ENCODE measurements around the gene LRIF1.

LRIF1 gene

DNA sequence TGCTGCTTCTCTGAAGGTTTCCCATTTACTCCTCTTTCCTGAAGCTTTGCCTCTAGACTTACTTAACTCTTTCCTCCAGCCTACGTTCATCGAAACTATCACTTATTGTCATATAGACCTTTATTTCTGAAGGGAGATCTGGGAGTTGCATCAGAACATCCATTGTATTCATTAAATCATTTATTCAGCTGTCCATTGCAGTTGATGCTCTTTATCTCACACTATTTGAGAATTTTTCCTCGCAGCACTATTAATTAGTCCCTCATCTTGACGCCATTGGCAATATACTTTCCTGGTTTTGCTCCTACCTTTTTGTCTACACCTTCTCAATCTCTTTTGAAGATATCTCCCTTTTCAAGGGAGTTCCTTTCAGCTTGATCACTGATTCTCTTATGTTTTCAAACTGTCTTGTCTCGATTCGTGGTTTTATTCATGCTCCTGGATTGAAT, 757 bp upstream of the LRIF1 start:
- Histone ChIP-seq H3K4me3 (ENCODE audit: control insufficient read depth in 1 of 7, extremely low read depth in 1 of 7, insufficient read depth in 4 of 7, low read depth in 2 of 7, low read length in 6 of 7) (peak overlapping the region in 6 of 7 experiments; percentile 68 to 92 (median 80)), H3K27ac (ENCODE audit: insufficient read depth in 1 of 2, low read depth in 1 of 2, low read length in 2 of 2, poor library complexity in 1 of 2, severe bottlenecking in 2 of 2) (peak overlapping the region; percentile 50 to 87), H3K27me3 (replicated peaks in 2 of 5; ENCODE audit: control insufficient read depth in 4 of 5, insufficient read depth in 5 of 5, low read length in 4 of 5) (peaks cover 0 to 9% (median 6%) of the 10 kb centered on the region in 5 experiments), H3K9me3 (ENCODE audit: control extremely low read depth in 1 of 5, control insufficient read depth in 4 of 5, insufficient read depth in 2 of 5, low read depth in 1 of 5, low read length in 4 of 5) (peaks cover 9 to 42% (median 14%) of the 10 kb centered on the region in 5 experiments), H3K36me3 (ENCODE audit: control insufficient read depth in 4 of 4, insufficient read depth in 4 of 4, low read length in 3 of 4) (peaks cover 0 to 9% (median 7%) of the 10 kb centered on the region in 4 experiments), H3K4me1 (ENCODE audit: control extremely low read depth in 1 of 4, control insufficient read depth in 4 of 4, insufficient read depth in 4 of 4, low read length in 3 of 4) (peaks cover 7 to 16% (median 10%) of the 10 kb centered on the region in 4 experiments)
- CTCF ChIA-PET: interaction anchor here (0.7 to 1.3 kb wide), 3 partner anchors 16 to 177 kb away, joined by 3 read pairs; no protein-coding TSS in a partner anchor
- DNase-seq: no peak
- POLR2A ChIA-PET: interaction anchor here (0.6 kb wide), 1 partner anchor 651 kb away, joined by 3 read pairs; no protein-coding TSS in a partner anchor
- WGBS (ENCODE audit: insufficient coverage): 56% methylated on average over 2 of the region's 6 CpGs

DNA sequence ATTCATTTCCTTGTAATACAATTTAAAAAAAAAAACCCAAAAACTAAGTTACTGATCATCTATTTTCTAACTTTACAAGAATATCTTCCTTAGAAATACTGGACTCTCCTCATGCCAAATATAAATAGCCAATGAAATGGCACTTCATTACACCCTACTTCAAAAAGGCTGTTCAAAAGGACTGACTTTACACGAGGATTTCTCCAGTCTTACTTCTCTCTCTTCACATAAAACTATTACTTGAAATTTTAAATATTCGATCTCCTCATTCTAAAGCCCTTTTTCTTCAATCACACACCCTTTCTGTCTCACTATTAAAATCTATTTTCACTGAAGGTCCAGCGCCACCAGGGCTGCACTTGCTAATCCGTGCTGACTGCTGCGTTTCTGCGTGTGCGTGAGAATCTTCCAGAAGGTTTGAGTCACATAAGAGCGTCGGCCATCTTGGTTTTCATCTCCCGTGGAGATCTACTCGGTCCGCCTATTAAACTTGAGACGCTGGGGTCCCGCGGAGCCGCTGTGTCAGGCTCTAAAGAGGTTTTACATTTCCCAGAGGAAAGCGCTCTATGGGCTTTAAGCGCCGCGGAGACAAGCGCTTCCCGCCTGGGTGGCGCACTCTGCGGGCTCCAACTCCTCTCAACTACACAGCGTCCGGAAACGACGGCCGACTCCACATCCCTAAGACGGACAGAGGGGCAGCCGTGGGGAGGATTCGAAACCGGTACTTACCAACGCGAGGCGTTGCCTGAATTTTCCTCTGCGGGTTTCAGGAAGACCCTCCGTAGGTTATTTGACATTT, 631 bp downstream of the LRIF1 start:
- peaks cover 9 to 43% (median 11%) of the 10 kb centered on the region in 5 experiments for H3K9me3 ChIP-seq (ENCODE audit: control extremely low read depth in 1 of 5, control insufficient read depth in 4 of 5, insufficient read depth in 2 of 5, low read depth in 1 of 5, low read length in 4 of 5)
- H3K4me1 ChIP-seq (ENCODE audit: control extremely low read depth in 1 of 4, control insufficient read depth in 4 of 4, insufficient read depth in 4 of 4, low read length in 3 of 4): peaks cover 7 to 16% (median 10%) of the 10 kb centered on the region in 4 experiments
- 10% methylated on average over 26 of the region's 38 CpGs for WGBS (ENCODE audit: insufficient coverage)
- H3K36me3 ChIP-seq (ENCODE audit: control insufficient read depth in 4 of 4, insufficient read depth in 4 of 4, low read length in 3 of 4): peaks cover 5 to 14% (median 9%) of the 10 kb centered on the region in 4 experiments
- ChIA-PET POLR2A (no interaction called here), CTCF (no interaction called here)
- peak; percentile 89 to 93 (median 92) for DNase-seq
- H3K27ac ChIP-seq (ENCODE audit: insufficient read depth in 1 of 2, low read depth in 1 of 2, low read length in 2 of 2, poor library complexity in 1 of 2, severe bottlenecking in 2 of 2): peak overlapping the region; percentile 97 to 99
- H3K4me3 ChIP-seq (ENCODE audit: control insufficient read depth in 1 of 7, extremely low read depth in 1 of 7, insufficient read depth in 4 of 7, low read depth in 2 of 7, low read length in 6 of 7): peak overlapping the region; percentile 66 to 87 (median 77)
- peaks cover 0 to 3% (median 0%) of the 10 kb centered on the region in 5 experiments for H3K27me3 ChIP-seq (replicated peaks in 2 of 5; ENCODE audit: control insufficient read depth in 4 of 5, insufficient read depth in 5 of 5, low read length in 4 of 5)

DNA sequence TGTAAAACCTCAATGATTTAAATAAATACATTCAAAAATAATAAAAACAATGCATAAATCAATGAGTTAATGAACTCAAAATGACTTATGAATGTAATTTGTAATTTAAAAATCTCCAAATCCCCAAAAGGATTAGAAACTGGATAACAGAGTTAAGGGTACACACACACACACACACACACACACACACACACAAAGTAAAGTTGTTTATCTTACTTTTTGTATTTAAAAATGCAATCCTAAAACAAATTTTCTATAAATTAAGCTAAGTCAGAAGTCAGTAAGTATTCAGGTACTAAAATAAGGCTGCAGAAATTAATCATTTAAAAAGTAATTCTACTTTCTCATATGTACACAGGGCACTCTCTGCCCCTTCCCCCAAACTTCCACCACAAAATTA, 1.8 kb downstream of the LRIF1 start:
- Histone ChIP-seq H3K36me3 (ENCODE audit: control insufficient read depth in 4 of 4, insufficient read depth in 4 of 4, low read length in 3 of 4) (peaks cover 5 to 21% (median 12%) of the 10 kb centered on the region in 4 experiments), H3K9me3 (ENCODE audit: control extremely low read depth in 1 of 5, control insufficient read depth in 4 of 5, insufficient read depth in 2 of 5, low read depth in 1 of 5, low read length in 4 of 5) (peaks cover 9 to 47% (median 12%) of the 10 kb centered on the region in 5 experiments), H3K4me3 (ENCODE audit: control insufficient read depth in 1 of 7, extremely low read depth in 1 of 7, insufficient read depth in 4 of 7, low read depth in 2 of 7, low read length in 6 of 7) (peak overlapping the region in 1 of 7 experiments; percentile 87), H3K27ac (ENCODE audit: insufficient read depth in 1 of 2, low read depth in 1 of 2, low read length in 2 of 2, poor library complexity in 1 of 2, severe bottlenecking in 2 of 2) (peak overlapping the region in 1 of 2 experiments; percentile 58), H3K27me3 (replicated peaks in 2 of 5; ENCODE audit: control insufficient read depth in 4 of 5, insufficient read depth in 5 of 5, low read length in 4 of 5) (peaks cover 0 to 3% (median 0%) of the 10 kb centered on the region in 5 experiments), H3K4me1 (ENCODE audit: control extremely low read depth in 1 of 4, control insufficient read depth in 4 of 4, insufficient read depth in 4 of 4, low read length in 3 of 4) (peaks cover 7 to 16% (median 10%) of the 10 kb centered on the region in 4 experiments)
- ChIA-PET POLR2A (no interaction called here), CTCF (interaction anchor here (1.1 to 1.7 kb wide), 2 partner anchors 53 to 174 kb away, joined by 3 read pairs; no protein-coding TSS in a partner anchor)
- no peak for DNase-seq

DNA sequence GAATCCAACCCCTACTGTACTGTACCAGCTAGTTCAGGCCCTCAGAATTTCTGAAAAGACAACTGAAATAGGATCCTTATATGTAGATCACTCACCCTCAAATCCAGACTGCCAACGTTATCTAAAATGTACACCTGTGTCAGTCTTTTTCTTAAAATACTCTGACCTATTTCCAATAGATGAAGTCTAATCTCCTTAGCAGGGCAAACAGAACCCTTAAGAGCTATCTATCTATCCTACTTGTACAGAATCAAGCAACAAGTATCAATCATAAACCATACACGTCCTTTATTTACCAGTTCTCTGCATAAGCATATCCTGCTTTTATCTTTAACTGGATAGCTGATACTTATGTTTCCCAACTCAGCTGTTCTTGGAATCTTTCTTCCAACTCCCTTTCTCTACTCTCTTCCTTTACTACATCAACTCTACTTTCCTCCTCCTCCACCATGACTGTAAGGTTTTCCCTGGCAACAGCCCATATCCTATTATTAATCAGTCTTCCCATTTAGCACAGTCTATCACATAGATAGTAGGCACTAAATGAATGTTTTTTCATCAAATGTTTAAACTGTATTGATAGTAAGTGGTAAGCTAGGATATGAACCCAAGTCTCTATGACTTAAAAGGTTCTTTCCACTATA, 2.8 kb downstream of the LRIF1 start:
- WGBS (ENCODE audit: insufficient coverage): 100% methylated on average over 2 of the region's 2 CpGs
- ChIA-PET CTCF (interaction anchor here (1.1 to 1.7 kb wide), 2 partner anchors 52 to 173 kb away, joined by 3 read pairs; no protein-coding TSS in a partner anchor), POLR2A (no interaction called here)
- Histone ChIP-seq H3K36me3 (ENCODE audit: control insufficient read depth in 4 of 4, insufficient read depth in 4 of 4, low read length in 3 of 4) (peaks cover 5 to 30% (median 15%) of the 10 kb centered on the region in 4 experiments), H3K9me3 (ENCODE audit: control extremely low read depth in 1 of 5, control insufficient read depth in 4 of 5, insufficient read depth in 2 of 5, low read depth in 1 of 5, low read length in 4 of 5) (peaks cover 4 to 50% (median 15%) of the 10 kb centered on the region in 5 experiments), H3K4me1 (ENCODE audit: control extremely low read depth in 1 of 4, control insufficient read depth in 4 of 4, insufficient read depth in 4 of 4, low read length in 3 of 4) (peaks cover 7 to 16% (median 10%) of the 10 kb centered on the region in 4 experiments), H3K27ac (ENCODE audit: insufficient read depth in 1 of 2, low read depth in 1 of 2, low read length in 2 of 2, poor library complexity in 1 of 2, severe bottlenecking in 2 of 2) (no peak overlapping the region), H3K27me3 (replicated peaks in 2 of 5; ENCODE audit: control insufficient read depth in 4 of 5, insufficient read depth in 5 of 5, low read length in 4 of 5) (no peaks in the 10 kb centered on the region), H3K4me3 (ENCODE audit: control insufficient read depth in 1 of 7, extremely low read depth in 1 of 7, insufficient read depth in 4 of 7, low read depth in 2 of 7, low read length in 6 of 7) (peak overlapping the region in 1 of 7 experiments; percentile 13)
- DNase-seq: no peak

DNA sequence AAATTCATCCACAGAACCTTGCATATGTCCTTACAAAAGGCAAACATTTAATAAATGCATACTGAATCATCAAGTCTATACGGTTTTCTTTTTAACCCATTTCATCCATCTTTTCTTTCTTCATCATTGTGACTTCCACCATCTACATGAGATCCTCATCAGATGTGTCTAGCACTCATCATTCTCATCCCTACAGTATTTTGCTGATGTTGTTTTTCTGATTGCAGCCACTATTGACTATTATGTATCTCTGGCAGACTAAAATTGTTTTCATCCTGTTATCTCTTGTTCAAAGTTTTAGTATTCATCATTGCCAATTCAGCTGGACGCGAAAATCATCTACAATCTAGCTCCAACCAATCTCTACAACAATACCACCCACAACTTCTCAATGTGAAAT, 5.9 kb downstream of the LRIF1 start:
- WGBS (ENCODE audit: insufficient coverage): 93% methylated on average over 3 of the region's 3 CpGs
- peaks cover 5 to 41% (median 22%) of the 10 kb centered on the region in 4 experiments for H3K36me3 ChIP-seq (ENCODE audit: control insufficient read depth in 4 of 4, insufficient read depth in 4 of 4, low read length in 3 of 4)
- H3K27ac ChIP-seq (ENCODE audit: insufficient read depth in 1 of 2, low read depth in 1 of 2, low read length in 2 of 2, poor library complexity in 1 of 2, severe bottlenecking in 2 of 2): no peak overlapping the region
- ChIA-PET CTCF (interaction anchor here (1.3 kb wide), 1 partner anchor 11 kb away, joined by 3 read pairs; no protein-coding TSS in a partner anchor), POLR2A (no interaction called here)
- H3K4me3 ChIP-seq (ENCODE audit: control insufficient read depth in 1 of 7, extremely low read depth in 1 of 7, insufficient read depth in 4 of 7, low read depth in 2 of 7, low read length in 6 of 7): no peak overlapping the region
- DNase-seq: no peak
- peaks cover 2 to 4% (median 4%) of the 10 kb centered on the region in 4 experiments for H3K4me1 ChIP-seq (ENCODE audit: control extremely low read depth in 1 of 4, control insufficient read depth in 4 of 4, insufficient read depth in 4 of 4, low read length in 3 of 4)
- H3K9me3 ChIP-seq (ENCODE audit: control extremely low read depth in 1 of 5, control insufficient read depth in 4 of 5, insufficient read depth in 2 of 5, low read depth in 1 of 5, low read length in 4 of 5): peaks cover 6 to 43% (median 7%) of the 10 kb centered on the region in 5 experiments
- no peaks in the 10 kb centered on the region for H3K27me3 ChIP-seq (replicated peaks in 2 of 5; ENCODE audit: control insufficient read depth in 4 of 5, insufficient read depth in 5 of 5, low read length in 4 of 5)

DNA sequence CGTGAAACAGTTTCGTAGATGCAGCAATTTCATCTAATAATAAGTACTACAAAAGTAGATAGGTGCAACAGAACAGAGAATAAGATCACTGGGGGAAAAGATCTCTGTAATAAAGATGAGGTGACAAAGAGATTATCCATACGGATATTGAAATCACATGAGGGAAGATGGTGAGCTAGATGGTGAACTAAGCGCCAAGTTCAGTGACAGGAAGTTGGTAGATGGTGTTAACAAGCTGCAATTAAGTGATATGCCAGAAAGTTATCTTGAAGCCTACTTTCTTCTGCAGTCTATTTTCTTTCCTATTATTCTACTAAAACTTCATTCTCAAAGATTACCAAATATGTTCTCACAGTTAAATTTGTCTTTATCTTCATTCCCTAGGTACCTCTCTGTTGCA, 7.1 kb downstream of the LRIF1 start:
- H3K27ac ChIP-seq (ENCODE audit: insufficient read depth in 1 of 2, low read depth in 1 of 2, low read length in 2 of 2, poor library complexity in 1 of 2, severe bottlenecking in 2 of 2): no peak overlapping the region
- DNase-seq: peak in 1 of 3 donors; percentile 19
- ChIA-PET POLR2A (no interaction called here), CTCF (no interaction called here)
- H3K9me3 ChIP-seq (ENCODE audit: control extremely low read depth in 1 of 5, control insufficient read depth in 4 of 5, insufficient read depth in 2 of 5, low read depth in 1 of 5, low read length in 4 of 5): peaks cover 6 to 35% (median 7%) of the 10 kb centered on the region in 5 experiments
- no peaks in the 10 kb centered on the region for H3K27me3 ChIP-seq (replicated peaks in 2 of 5; ENCODE audit: control insufficient read depth in 4 of 5, insufficient read depth in 5 of 5, low read length in 4 of 5)
- H3K36me3 ChIP-seq (ENCODE audit: control insufficient read depth in 4 of 4, insufficient read depth in 4 of 4, low read length in 3 of 4): peaks cover 15 to 52% (median 31%) of the 10 kb centered on the region in 4 experiments
- H3K4me1 ChIP-seq (ENCODE audit: control extremely low read depth in 1 of 4, control insufficient read depth in 4 of 4, insufficient read depth in 4 of 4, low read length in 3 of 4): no peaks in the 10 kb centered on the region
- peak overlapping the region in 1 of 7 experiments; percentile 13 for H3K4me3 ChIP-seq (ENCODE audit: control insufficient read depth in 1 of 7, extremely low read depth in 1 of 7, insufficient read depth in 4 of 7, low read depth in 2 of 7, low read length in 6 of 7)
- 100% methylated on average over 2 of the region's 4 CpGs for WGBS (ENCODE audit: insufficient coverage)
